Central memory CD8-positive, alpha-beta T cell (primary cell): ENCODE data around the gene RRM2.

ENCODE experiments used
- ATAC-seq: fragments of 150-1000 bp; cut with Tn5 transposase; replicated peaks from 2 replicates; pipeline ENCODE4 v1.10.0; 2022; ENCODE audit warnings: mild to moderate bottlenecking, moderate FRiP score, moderate number of reproducible peaks; ENCODE audit not compliant: poor library complexity, severe bottlenecking; ENCODE audit errors: extremely low read depth
- DNase-seq, 2 donors: peaks; one replicate each; pipeline ENCODE4 v3.0.0; 2021; ENCODE audit warnings: low spot score in 2 of 2
- H3K27ac Mint-ChIP-seq: one replicate; pipeline ENCODE4 v1.8.0; 2022; ENCODE audit warnings: low read depth, mild to moderate bottlenecking, moderate library complexity, mixed read lengths
- H3K27me3 Mint-ChIP-seq: one replicate; pipeline ENCODE4 v1.8.0; 2022; ENCODE audit warnings: mixed read lengths
- H3K36me3 Mint-ChIP-seq: one replicate; pipeline ENCODE4 v1.8.0; 2022; ENCODE audit warnings: mild to moderate bottlenecking, moderate library complexity, mixed read lengths; ENCODE audit not compliant: insufficient read depth
- H3K4me1 Mint-ChIP-seq: one replicate; pipeline ENCODE4 v1.8.0; 2022; ENCODE audit warnings: mixed read lengths
- H3K4me3 Mint-ChIP-seq: one replicate; pipeline ENCODE4 v1.8.0; 2022; ENCODE audit warnings: mild to moderate bottlenecking, moderate library complexity, mixed read lengths
- H3K9me3 Mint-ChIP-seq: one replicate; pipeline ENCODE4 v1.8.0; 2022; ENCODE audit warnings: mixed read lengths

Gene RRM2

GRCh38 chr2:10165861-10166675 is 43.5 kb downstream of the RRM2 start:
- ATAC-seq, result no peak

DNA sequence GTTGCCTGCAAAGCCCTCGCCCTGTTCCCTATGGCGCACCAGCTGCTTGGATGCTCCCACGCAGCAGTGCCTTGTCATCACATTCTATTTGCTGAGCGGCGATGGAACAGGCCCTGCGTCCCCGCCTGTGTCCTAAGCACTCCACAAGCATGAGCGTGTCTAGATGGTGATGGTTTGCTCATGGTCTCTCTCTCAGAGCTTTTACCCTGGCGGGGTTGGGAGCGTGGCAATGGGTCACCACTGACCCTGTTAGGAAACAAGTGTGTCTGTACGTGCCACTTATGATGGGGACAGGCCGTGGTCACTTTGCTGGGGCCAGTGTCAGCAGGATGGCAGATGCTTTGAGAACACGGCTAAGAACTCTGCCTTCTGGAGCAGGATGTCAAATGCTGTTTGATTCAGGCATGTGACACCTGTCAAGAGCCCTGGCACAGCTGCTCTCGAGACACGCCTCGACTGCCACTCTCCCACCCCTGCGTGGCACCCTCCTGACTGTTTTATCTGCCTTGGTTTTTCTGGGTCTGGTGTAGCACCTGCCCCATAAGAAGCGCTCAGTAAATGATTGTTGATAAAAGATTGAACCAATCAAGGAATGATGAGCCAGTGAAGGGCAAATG is 44.2 kb downstream of the RRM2 start:
- Mint-ChIP-seq H3K27ac (no peak overlapping the region), H3K36me3 (peaks cover 2% of the 10 kb centered on the region), H3K4me1 (no peaks in the 10 kb centered on the region), H3K27me3 (no peaks in the 10 kb centered on the region), H3K4me3 (no peak overlapping the region), H3K9me3 (no peaks in the 10 kb centered on the region)
- DNase-seq (no peak), ATAC-seq (no peak)

More at GRCh38 chr2:10165861-10166675, 43.5 kb downstream of the RRM2 start:
- H3K4me3 Mint-ChIP-seq, result no peak overlapping the region
- DNase-seq, result no peak
- H3K27me3 Mint-ChIP-seq, result no peaks in the 10 kb centered on the region
- H3K27ac Mint-ChIP-seq, result no peak overlapping the region
- H3K9me3 Mint-ChIP-seq, result no peaks in the 10 kb centered on the region
- H3K4me1 Mint-ChIP-seq, result no peaks in the 10 kb centered on the region
- H3K36me3 Mint-ChIP-seq, result peaks cover 2% of the 10 kb centered on the region

DNA sequence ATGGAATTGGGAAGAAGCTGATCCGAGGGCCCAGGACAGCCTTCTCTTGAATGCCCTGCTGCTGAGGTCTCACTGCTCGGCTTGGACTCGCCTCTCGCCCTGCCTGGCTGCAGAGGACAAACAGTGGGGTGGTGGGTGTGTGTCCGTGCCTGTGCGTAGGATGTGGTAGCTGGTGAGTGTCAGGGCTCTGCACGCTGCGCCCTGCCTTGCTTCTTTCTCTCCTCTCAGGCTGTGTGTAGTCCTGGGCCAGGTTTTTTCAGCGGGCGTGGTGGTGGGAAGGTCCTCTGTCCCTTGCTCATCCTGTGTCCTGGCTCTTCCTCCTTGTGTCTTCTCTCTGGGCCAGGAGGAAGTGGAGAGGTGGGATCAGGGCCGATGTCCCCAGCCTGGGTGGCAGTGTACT is 44.8 kb downstream of the RRM2 start:
- H3K4me3 Mint-ChIP-seq, result no peak overlapping the region
- H3K27ac Mint-ChIP-seq, result no peak overlapping the region
- no peaks in the 10 kb centered on the region for H3K4me1 Mint-ChIP-seq
- ATAC-seq, result no peak
- no peak for DNase-seq
- H3K9me3 Mint-ChIP-seq, result no peaks in the 10 kb centered on the region
- H3K27me3 Mint-ChIP-seq, result no peaks in the 10 kb centered on the region
- H3K36me3 Mint-ChIP-seq, result peaks cover 2% of the 10 kb centered on the region

GRCh38 chr2:10168221-10168620 is 45.7 kb downstream of the RRM2 start:
- H3K27ac Mint-ChIP-seq, result no peak overlapping the region
- ATAC-seq (no peak), DNase-seq (no peak)
- no peaks in the 10 kb centered on the region for H3K9me3 Mint-ChIP-seq
- H3K4me1 Mint-ChIP-seq, result no peaks in the 10 kb centered on the region
- peaks cover 2% of the 10 kb centered on the region for H3K36me3 Mint-ChIP-seq
- no peak overlapping the region for H3K4me3 Mint-ChIP-seq
- no peaks in the 10 kb centered on the region for H3K27me3 Mint-ChIP-seq

- Mint-ChIP-seq H3K27me3 (no peaks in the 10 kb centered on the region), H3K36me3 (peaks cover 2% of the 10 kb centered on the region), H3K4me3 (no peak overlapping the region), H3K9me3 (no peaks in the 10 kb centered on the region), H3K27ac (no peak overlapping the region), H3K4me1 (no peaks in the 10 kb centered on the region)
- ATAC-seq, result no peak
- DNase-seq, result no peak
These were observed 46.6 kb downstream of the RRM2 start for GRCh38 chr2:10169053-10169578.

DNA sequence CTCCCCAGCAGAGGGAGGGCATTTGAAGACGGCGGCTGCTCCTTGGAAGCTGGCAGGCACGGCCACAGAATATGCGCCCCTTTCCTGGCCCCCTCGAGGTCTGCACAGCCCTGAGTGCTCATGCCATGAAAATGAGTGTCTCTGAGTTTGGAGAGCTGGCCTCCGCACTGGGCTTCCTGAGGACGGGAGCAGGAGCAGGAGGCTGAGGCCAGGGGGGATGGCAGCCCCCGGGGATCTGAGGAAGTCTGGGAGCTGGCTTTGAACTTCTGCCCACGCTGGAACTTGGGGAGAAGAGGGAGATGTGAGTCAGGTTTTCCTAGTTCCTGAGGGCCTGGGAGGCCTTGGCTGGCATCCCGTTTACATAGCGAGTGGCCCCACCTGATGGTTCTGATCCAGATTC is 47.0 kb downstream of the RRM2 start:
- Mint-ChIP-seq H3K4me3 (no peak overlapping the region), H3K4me1 (no peaks in the 10 kb centered on the region), H3K36me3 (peaks cover 2% of the 10 kb centered on the region), H3K27me3 (no peaks in the 10 kb centered on the region), H3K9me3 (no peaks in the 10 kb centered on the region), H3K27ac (no peak overlapping the region)
- DNase-seq (no peak), ATAC-seq (no peak)

- DNase-seq (no peak), ATAC-seq (no peak)
- Mint-ChIP-seq H3K36me3 (no peaks in the 10 kb centered on the region), H3K27me3 (no peaks in the 10 kb centered on the region), H3K4me3 (no peak overlapping the region), H3K9me3 (no peaks in the 10 kb centered on the region), H3K27ac (no peak overlapping the region), H3K4me1 (no peaks in the 10 kb centered on the region)
These were observed 47.7 kb downstream of the RRM2 start for GRCh38 chr2:10170256-10170655.

GRCh38 chr2:10171006-10171800 is 48.7 kb downstream of the RRM2 start:
- no peaks in the 10 kb centered on the region for H3K4me1 Mint-ChIP-seq

DNA sequence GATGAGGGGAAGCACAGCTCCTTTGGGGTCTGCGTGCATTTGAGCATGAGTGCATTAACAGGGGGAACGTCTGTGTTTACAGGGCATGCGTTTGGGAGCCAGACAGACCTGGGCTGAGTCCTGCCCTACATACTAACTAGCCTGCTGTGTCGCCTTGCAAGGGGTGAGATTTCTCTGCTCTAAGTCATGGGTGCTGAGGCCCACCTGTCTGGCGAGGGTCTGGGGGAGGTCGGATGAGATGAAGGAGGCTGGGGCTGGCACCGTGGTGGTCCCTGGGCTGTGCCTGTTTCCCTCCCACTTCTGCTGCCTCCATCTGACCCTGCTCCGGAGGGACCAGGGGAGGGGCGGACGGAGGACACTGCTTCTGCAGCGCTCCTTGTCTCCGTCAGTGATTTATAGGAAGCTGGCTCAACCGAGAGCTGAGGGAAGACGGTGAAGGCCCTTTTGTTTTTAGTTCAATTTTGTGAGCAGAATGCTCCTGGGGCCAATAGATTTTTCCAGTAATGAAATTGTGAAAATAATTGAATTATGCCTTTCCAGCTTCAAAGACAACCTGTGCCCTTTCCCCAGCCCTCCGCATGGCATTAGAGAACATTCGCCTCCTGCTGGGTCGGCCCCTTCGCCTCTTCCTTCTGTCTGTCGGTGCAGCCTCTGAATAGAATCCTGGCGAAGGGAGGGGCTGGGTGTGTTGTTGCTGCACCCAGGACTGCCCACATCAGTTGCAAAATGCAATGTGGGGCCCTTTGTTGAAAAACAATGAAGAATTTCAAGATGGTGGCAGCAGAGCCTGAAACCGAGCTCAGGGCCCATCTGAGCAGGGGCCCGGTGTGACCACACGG is 49.7 kb downstream of the RRM2 start:
- no peak overlapping the region for H3K4me3 Mint-ChIP-seq
- no peaks in the 10 kb centered on the region for H3K4me1 Mint-ChIP-seq
- H3K27ac Mint-ChIP-seq, result no peak overlapping the region
- ATAC-seq (no peak), DNase-seq (no peak)
- no peaks in the 10 kb centered on the region for H3K36me3 Mint-ChIP-seq
- no peaks in the 10 kb centered on the region for H3K9me3 Mint-ChIP-seq
- H3K27me3 Mint-ChIP-seq, result no peaks in the 10 kb centered on the region

More at GRCh38 chr2:10171006-10171800, 48.7 kb downstream of the RRM2 start:
- Mint-ChIP-seq H3K27me3 (no peaks in the 10 kb centered on the region), H3K36me3 (no peaks in the 10 kb centered on the region), H3K9me3 (no peaks in the 10 kb centered on the region), H3K27ac (no peak overlapping the region), H3K4me3 (no peak overlapping the region)
- no peak for DNase-seq
- no peak for ATAC-seq

GRCh38 chr2:10173258-10174005 is 50.9 kb downstream of the RRM2 start:
- no peak overlapping the region for H3K27ac Mint-ChIP-seq
- H3K36me3 Mint-ChIP-seq, result no peaks in the 10 kb centered on the region
- no peaks in the 10 kb centered on the region for H3K27me3 Mint-ChIP-seq
- no peak for ATAC-seq
- no peak overlapping the region for H3K4me3 Mint-ChIP-seq
- no peak for DNase-seq
- H3K4me1 Mint-ChIP-seq, result no peaks in the 10 kb centered on the region
- H3K9me3 Mint-ChIP-seq, result no peaks in the 10 kb centered on the region

GRCh38 chr2:10174173-10174572 is 51.6 kb downstream of the RRM2 start:
- Mint-ChIP-seq H3K27ac (no peak overlapping the region), H3K4me1 (no peaks in the 10 kb centered on the region), H3K36me3 (peaks cover 3% of the 10 kb centered on the region), H3K4me3 (no peak overlapping the region), H3K9me3 (no peaks in the 10 kb centered on the region), H3K27me3 (no peaks in the 10 kb centered on the region)
- DNase-seq (no peak), ATAC-seq (no peak)
